Neuronal stem cell (in vitro differentiated cells): ENCODE data around the gene GDAP1L1.

Experiments
- DNase-seq: peaks from one replicate; pipeline ENCODE4 v3.0.0-alpha.2; 2013; ENCODE audit warnings: low spot score
- H2AFZ ChIP-seq: one replicate; pipeline ENCODE4 v1.6.1; 2013; ENCODE audit warnings: mild to moderate bottlenecking, low read length, inconsistent platforms
- H2AK5ac ChIP-seq: 2 replicates; pipeline ENCODE4 v1.6.1; 2013; ENCODE audit warnings: low read depth, mild to moderate bottlenecking, inconsistent platforms, low read length, moderate library complexity, mixed read lengths
- H2BK120ac ChIP-seq: 2 replicates; pipeline ENCODE4 v1.6.1; 2013; ENCODE audit warnings: low read depth, mild to moderate bottlenecking, inconsistent platforms, low read length, moderate library complexity, mixed read lengths
- H2BK12ac ChIP-seq: one replicate; pipeline ENCODE4 v1.6.1; 2013; ENCODE audit warnings: low read length, inconsistent platforms
- H2BK15ac ChIP-seq: 2 replicates; pipeline ENCODE4 v1.6.1; 2013; ENCODE audit warnings: mild to moderate bottlenecking, low read length, inconsistent platforms, mixed read lengths
- H2BK5ac ChIP-seq: one replicate; pipeline ENCODE4 v1.6.1; 2013; ENCODE audit warnings: inconsistent platforms, mild to moderate bottlenecking, low read length, moderate library complexity
- H3K14ac ChIP-seq: one replicate; pipeline ENCODE4 v1.6.1; 2013; ENCODE audit warnings: low read length, inconsistent platforms
- H3K18ac ChIP-seq: 2 replicates; pipeline ENCODE4 v1.6.1; 2013; ENCODE audit warnings: low read length, inconsistent platforms
- H3K23ac ChIP-seq: 2 replicates; pipeline ENCODE4 v1.6.1; 2013; ENCODE audit warnings: low read depth, mild to moderate bottlenecking, mixed read lengths, low read length, inconsistent platforms; ENCODE audit not compliant: poor library complexity
- H3K27ac ChIP-seq: replicated peaks from 3 replicates; pipeline ENCODE4 v1.5.1; 2013; ENCODE audit warnings: low read length, inconsistent platforms
- H3K27me3 ChIP-seq, 3 experiments: 2 replicates each; pipeline ENCODE4 v1.6.1; 2013; ENCODE audit warnings: low read length in 3 of 3, mild to moderate bottlenecking in 2 of 3, inconsistent platforms in 1 of 3, low read depth in 1 of 3, mixed read lengths in 1 of 3, moderate library complexity in 1 of 3; ENCODE audit not compliant: control insufficient read depth in 3 of 3, insufficient read depth in 3 of 3
- H3K36me3 ChIP-seq, 2 donors: replicated peaks in 1 of 2; 2 replicates each; pipeline ENCODE4 v1.6.1; 2013; ENCODE audit warnings: low read length in 2 of 2; ENCODE audit not compliant: control insufficient read depth in 2 of 2, insufficient read depth in 2 of 2
- H3K4ac ChIP-seq: 2 replicates; pipeline ENCODE4 v1.6.1; 2013; ENCODE audit warnings: inconsistent platforms, mild to moderate bottlenecking, low read length, moderate library complexity
- H3K4me1 ChIP-seq, 2 donors: 1 replicate in 1 of 2; 2 replicates in 1 of 2; pipeline ENCODE4 v1.6.1; 2013; ENCODE audit warnings: low read length in 2 of 2, low read depth in 1 of 2; ENCODE audit not compliant: control insufficient read depth in 2 of 2, insufficient read depth in 1 of 2
- H3K4me2 ChIP-seq: one replicate; pipeline ENCODE4 v1.6.1; 2013; ENCODE audit warnings: mild to moderate bottlenecking, low read length, inconsistent platforms; ENCODE audit not compliant: insufficient read depth, poor library complexity, severe bottlenecking
- H3K4me3 ChIP-seq, 2 donors: 2 replicates each; pipeline ENCODE4 v1.5.1; 2013; ENCODE audit warnings: low read length in 2 of 2, mild to moderate bottlenecking in 2 of 2, inconsistent platforms in 1 of 2, moderate library complexity in 1 of 2
- H3K79me1 ChIP-seq: one replicate; pipeline ENCODE4 v1.6.1; 2013; ENCODE audit warnings: low read depth, mild to moderate bottlenecking, inconsistent platforms, low read length, moderate library complexity
- H3K9ac ChIP-seq: one replicate; pipeline ENCODE4 v1.6.1; 2013; ENCODE audit warnings: mild to moderate bottlenecking, low read depth, low read length, inconsistent platforms; ENCODE audit not compliant: poor library complexity
- H3K9me3 ChIP-seq, 2 donors: replicated peaks in 1 of 2; 2 replicates each; pipeline versions ENCODE3 to v1.6.1; 2013; ENCODE audit warnings: low read length in 2 of 2, mild to moderate bottlenecking in 2 of 2, inconsistent platforms in 1 of 2, low read depth in 1 of 2, mixed read lengths in 1 of 2, moderate library complexity in 1 of 2; ENCODE audit not compliant: control insufficient read depth in 2 of 2, insufficient read depth in 1 of 2
- H4K8ac ChIP-seq: one replicate; pipeline ENCODE4 v1.6.1; 2013; ENCODE audit warnings: low read depth, mild to moderate bottlenecking, inconsistent platforms, low read length, moderate library complexity
- H4K91ac ChIP-seq: one replicate; pipeline ENCODE4 v1.6.1; 2013; ENCODE audit warnings: low read length, low read depth, mild to moderate bottlenecking, inconsistent platforms; ENCODE audit not compliant: poor library complexity
- WGBS, 2 donors: extraction: QIAGEN DNeasy Blood & Tissue Kit; methylation state at CpG; one replicate each; pipeline ENCODE4 v1.1.7; 2013; ENCODE audit warnings: missing lambda C conversion rate in 2 of 2, mixed read lengths in 1 of 2; ENCODE audit not compliant: insufficient read length in 2 of 2, insufficient replicate concordance in 1 of 2; ENCODE audit errors: extremely low coverage in 2 of 2; 5-methylcytosine and 5-hydroxymethylcytosine counted together

Gene GDAP1L1

DNA sequence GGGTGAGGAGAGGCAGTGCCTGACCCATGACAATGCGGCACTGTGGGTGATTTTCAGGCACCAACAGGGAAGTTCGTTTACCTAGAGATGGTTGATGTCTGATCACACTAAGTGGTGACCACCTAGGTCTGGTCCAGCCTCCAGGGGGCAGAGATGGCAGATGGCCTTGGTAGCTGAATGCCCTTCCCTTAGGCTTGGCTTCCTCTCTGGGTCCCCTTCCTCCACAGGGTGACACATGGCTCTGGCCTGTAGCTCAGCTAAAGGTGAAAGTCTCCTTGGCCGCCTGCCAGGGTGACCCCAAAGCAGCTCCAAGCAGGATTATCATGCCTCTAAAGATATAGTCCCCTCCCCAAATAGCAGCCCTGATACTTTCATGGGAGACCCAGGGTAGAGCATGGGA, 6.4 kb downstream of the GDAP1L1 start:
- no peak overlapping the region for H3K4me3 ChIP-seq
- H4K91ac ChIP-seq, result no peak overlapping the region
- no peak overlapping the region for H2BK15ac ChIP-seq
- H3K4me1 ChIP-seq, result no peaks in the 10 kb centered on the region
- no peak overlapping the region for H2AFZ ChIP-seq
- no peak overlapping the region for H3K18ac ChIP-seq
- H3K79me1 ChIP-seq, result peaks cover 2% of the 10 kb centered on the region
- no peak overlapping the region for H2BK120ac ChIP-seq
- DNase-seq, result no peak
- H2BK12ac ChIP-seq, result no peak overlapping the region
- WGBS, 2 donors, result no CpG with 5 or more reads among the region's 3 CpGs
- no peak overlapping the region for H3K14ac ChIP-seq
- peaks cover 0 to 1% of the 10 kb centered on the region in 2 donors for H3K36me3 ChIP-seq
- H3K27ac ChIP-seq, result no peak overlapping the region
- no peak overlapping the region for H3K4me2 ChIP-seq
- H3K27me3 ChIP-seq, result peaks cover 0 to 2% (median 0%) of the 10 kb centered on the region in 3 experiments
- H4K8ac ChIP-seq, result no peak overlapping the region
- no peak overlapping the region for H3K4ac ChIP-seq
- no peak overlapping the region for H3K9ac ChIP-seq
- H2BK5ac ChIP-seq, result no peak overlapping the region
- no peak overlapping the region for H3K23ac ChIP-seq
- H2AK5ac ChIP-seq, result no peak overlapping the region
- H3K9me3 ChIP-seq, result no peaks in the 10 kb centered on the region

GRCh38 chr20:44254073-44254472, 7.0 kb downstream of the GDAP1L1 start:
- Histone ChIP-seq H3K9ac (no peak overlapping the region), H3K18ac (no peak overlapping the region), H4K91ac (no peak overlapping the region), H2AK5ac (no peak overlapping the region), H3K27me3 (peaks cover 0 to 2% (median 0%) of the 10 kb centered on the region in 3 experiments), H3K9me3 (no peaks in the 10 kb centered on the region), H3K79me1 (peaks cover 2% of the 10 kb centered on the region), H3K4me1 (no peaks in the 10 kb centered on the region), H2BK15ac (no peak overlapping the region), H3K4me3 (peak overlapping the region in 1 of 2 donors; percentile 47), H2AFZ (no peak overlapping the region), H3K14ac (no peak overlapping the region), H3K23ac (peak overlapping the region; percentile 18), H3K4me2 (no peak overlapping the region), H3K36me3 (peaks cover 0 to 1% of the 10 kb centered on the region in 2 donors), H2BK12ac (no peak overlapping the region), H3K27ac (no peak overlapping the region), H3K4ac (no peak overlapping the region), H4K8ac (no peak overlapping the region), H2BK5ac (peak overlapping the region; percentile 46), H2BK120ac (no peak overlapping the region)
- no CpG with 5 or more reads among the region's 8 CpGs for WGBS, 2 donors
- DNase-seq, result no peak

- Histone ChIP-seq H2AK5ac (no peak overlapping the region), H3K4me3 (no peak overlapping the region), H2BK5ac (peak overlapping the region; percentile 48), H3K4me2 (no peak overlapping the region), H3K9me3 (no peaks in the 10 kb centered on the region), H4K91ac (no peak overlapping the region), H2BK120ac (no peak overlapping the region), H3K36me3 (peaks cover 0 to 1% of the 10 kb centered on the region in 2 donors), H3K4me1 (no peaks in the 10 kb centered on the region), H2BK12ac (no peak overlapping the region), H3K27me3 (peaks cover 0 to 2% (median 0%) of the 10 kb centered on the region in 3 experiments), H4K8ac (no peak overlapping the region), H3K4ac (no peak overlapping the region), H3K9ac (no peak overlapping the region), H3K14ac (no peak overlapping the region), H3K27ac (no peak overlapping the region), H3K18ac (no peak overlapping the region), H3K23ac (no peak overlapping the region), H2BK15ac (no peak overlapping the region), H3K79me1 (peaks cover 2% of the 10 kb centered on the region), H2AFZ (no peak overlapping the region)
- DNase-seq, result no peak
- WGBS, 2 donors, result no CpG with 5 or more reads among the region's 1 CpG
These were observed 8.8 kb downstream of the GDAP1L1 start for GRCh38 chr20:44255942-44256341.

- Histone ChIP-seq H3K23ac (peak overlapping the region; percentile 48), H2BK5ac (no peak overlapping the region), H3K14ac (no peak overlapping the region), H3K27me3 (peaks cover 0 to 2% (median 0%) of the 10 kb centered on the region in 3 experiments), H3K18ac (no peak overlapping the region), H2AFZ (no peak overlapping the region), H3K4ac (no peak overlapping the region), H4K91ac (no peak overlapping the region), H3K27ac (no peak overlapping the region), H2BK15ac (no peak overlapping the region), H2AK5ac (no peak overlapping the region), H3K9ac (no peak overlapping the region), H4K8ac (peak overlapping the region; percentile 31), H3K36me3 (peaks cover 0 to 1% of the 10 kb centered on the region in 2 donors), H3K9me3 (no peaks in the 10 kb centered on the region), H2BK12ac (no peak overlapping the region), H3K4me2 (no peak overlapping the region), H2BK120ac (no peak overlapping the region), H3K4me1 (no peaks in the 10 kb centered on the region), H3K79me1 (peaks cover 2% of the 10 kb centered on the region), H3K4me3 (no peak overlapping the region)
- no CpG with 5 or more reads among the region's 21 CpGs for WGBS, 2 donors
- no peak for DNase-seq
These were observed 9.9 kb downstream of the GDAP1L1 start for GRCh38 chr20:44256961-44257360.
